Measurements from ENCODE around the gene HIVEP3.

GRCh38 chr1:41952208-41952607, 33.5 kb upstream of the HIVEP3 start:
- TF ChIP-seq CTCF (IDR thresholded peaks at IDR 0.05) (no peak), POLR2A (IDR thresholded peaks at IDR 0.05) (no peak), POLR2AphosphoS5 (IDR thresholded peaks at IDR 0.05; ENCODE audit: insufficient read depth in 1 of 2, low read depth in 1 of 2) (no peak)
